Cardiac atrium fibroblast (primary cell): ENCODE results near the gene TMEM196. TPM values are rescaled to one million over a fixed set of nuclear protein-coding genes. Genes with fewer than 3 reads are reported as not detected.

Experiments
- total RNA-seq: library from RNA; depleted of rRNA; stranded (reverse); fragments of >200 nt; gene quantifications from 2 replicates; pipeline ENCODE4 v1.2.3, GENCODE V29; 2015

The TMEM196 gene
- not detected in 2 replicates for total RNA-seq

DNA sequence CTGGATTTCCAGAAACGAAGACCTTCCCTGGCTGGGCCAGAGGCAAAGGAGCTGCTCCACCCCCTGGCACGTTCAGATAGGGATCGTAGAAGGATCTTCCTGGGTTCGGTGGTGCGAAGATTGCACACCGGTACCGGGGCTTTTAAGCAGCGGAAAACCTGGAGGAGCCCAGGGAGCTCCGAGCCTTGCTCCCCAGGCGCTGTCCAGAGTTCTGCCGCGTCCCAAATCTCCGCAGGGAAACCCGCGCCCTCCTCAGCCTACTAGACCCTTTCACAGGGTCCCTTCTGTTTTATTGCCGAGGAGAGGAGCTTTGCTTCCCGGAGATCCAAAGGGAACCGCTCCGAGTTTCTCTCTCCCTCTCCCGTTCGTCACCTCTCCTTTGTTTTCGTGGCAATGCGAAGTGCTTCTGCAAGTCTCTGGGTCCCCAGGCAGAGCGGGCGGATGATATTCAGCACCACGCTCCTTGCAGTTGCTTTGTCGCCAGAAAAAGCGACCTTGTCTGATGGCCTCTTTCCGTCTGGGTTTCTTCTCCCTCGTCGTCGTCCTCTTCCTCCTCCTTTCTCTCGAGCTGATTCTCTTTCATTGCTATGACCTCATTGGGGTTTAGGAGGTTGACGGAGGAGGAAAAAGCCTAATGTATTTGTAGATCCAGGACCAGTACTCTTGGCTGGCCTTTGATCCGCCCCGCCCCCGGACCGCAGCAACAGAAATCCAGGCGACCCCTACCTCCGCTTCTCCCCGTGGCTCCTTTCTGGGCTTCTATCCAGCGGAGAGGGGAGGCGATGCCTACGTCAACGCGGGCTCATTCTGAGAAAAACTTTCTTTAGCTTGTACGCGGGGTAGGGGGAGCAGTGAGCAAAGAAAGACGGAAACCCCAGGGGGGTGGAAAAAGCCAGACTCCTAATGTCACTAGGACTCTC lies at the start of gene TMEM196:
Gene TMEM196, minus strand, starts transcription at position 777 of the 920 bp plus-strand sequence. CDS start 921 bp downstream, outside the sequence.

DNA sequence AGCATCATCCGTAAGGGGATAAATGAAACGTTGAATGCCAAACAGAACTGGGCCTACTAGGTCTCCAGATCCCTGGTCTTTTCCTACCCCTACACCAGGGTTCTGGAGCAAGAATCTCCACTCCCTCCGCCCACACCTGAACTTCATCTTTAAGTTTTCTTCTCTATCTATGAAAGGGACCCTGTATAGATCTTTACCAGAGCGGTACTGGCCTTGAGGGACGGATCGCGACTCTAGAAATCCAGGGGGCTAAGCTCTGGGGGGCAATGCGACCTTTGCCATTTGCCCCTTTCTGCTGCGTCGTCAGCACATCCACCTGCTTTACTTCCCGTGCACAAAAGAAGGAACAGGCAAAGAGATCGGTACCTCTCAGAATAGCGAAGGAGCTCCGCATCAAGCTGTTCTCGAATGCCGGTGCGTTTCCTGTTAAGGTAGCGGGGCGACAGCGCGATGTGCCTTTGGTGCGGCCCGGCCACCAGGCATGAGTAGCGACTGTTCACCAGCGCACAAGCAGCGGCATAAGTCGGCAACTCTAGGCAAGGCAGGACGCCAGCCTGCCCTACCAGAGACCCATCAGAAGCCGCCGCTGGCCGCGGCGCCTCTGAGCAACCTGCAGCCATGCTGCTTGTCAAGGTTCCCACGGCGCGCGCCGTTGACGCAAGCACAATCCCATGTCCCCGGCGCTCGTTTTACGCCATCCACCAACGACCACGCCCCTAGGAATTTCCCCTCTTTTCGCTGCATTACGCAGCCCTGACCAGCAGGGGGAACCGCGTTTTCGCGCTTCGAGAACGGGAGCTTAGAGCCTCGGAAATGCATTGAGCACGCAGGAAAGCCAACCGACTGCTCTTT lies 64.8 kb downstream of the TMEM196 start, which contains the start of gene POLR1F:
Gene POLR1F, minus strand, starts transcription at position 641 of the 852 bp plus-strand sequence. Its CDS starts 21 bp downstream, at position 620.

Other genes starting within 250 kb of the TMEM196 start
- 11.0 and 11.4 TPM in 2 replicates for gene POLR1F, start 64.6 kb downstream of the TMEM196 start, total RNA-seq